ENCODE results near the gene RNF4.
A peak's percentile ranks its signal among the peaks of the same experiment; 100 is the strongest.
"Not testable (repeated sequence)": the region's sequence is repeated elsewhere in the genome, so short reads cannot be mapped to it uniquely, and the experiment has no call there.

RNF4 gene

DNA sequence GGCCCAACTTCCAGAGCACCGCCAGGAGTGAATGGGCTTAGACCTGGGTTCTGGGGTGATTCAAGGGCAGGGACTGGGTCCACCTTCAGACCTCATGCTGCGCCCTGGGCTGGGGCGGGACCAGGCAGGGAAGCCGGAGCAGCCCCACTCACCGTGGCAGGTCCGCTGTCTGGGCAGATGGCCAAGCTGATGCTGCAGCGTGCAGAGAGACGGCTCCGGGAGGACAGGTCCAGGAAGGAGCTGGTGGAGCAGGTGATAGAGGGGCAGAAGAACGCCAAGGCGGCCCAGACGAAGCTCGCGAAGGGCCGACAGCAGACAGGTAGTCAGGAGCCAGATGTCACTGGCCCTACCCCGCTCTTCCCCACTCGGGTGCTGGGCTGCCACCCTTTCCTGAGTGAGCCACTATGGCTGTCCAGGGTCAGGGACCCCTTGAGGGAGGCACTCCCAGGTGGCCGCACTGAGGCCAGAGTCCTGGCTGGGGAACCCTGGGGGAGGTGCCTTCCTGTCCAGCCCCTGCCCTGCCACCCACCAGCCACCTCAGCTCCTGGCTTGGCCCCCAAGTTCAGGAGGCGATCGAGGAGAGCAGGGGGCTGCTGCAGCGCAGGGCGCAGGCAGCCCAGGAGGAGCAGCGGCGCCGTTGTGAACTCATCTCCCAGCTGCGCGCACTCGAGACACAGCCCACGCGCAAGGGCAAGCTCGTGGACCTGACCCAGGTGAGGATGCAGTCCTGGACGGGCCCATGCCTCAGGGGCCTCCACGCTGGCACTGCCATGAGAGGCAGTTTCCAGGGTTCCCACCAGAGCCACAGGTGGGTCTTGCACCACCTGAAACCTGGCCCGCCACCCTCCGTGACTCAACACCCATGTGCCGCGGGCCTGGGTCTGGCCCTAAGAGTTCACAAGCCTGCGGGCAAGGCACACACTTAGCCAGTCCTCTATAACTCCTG, 10.1 kb upstream of the RNF4 start:
- no peak for DNase-seq

DNA sequence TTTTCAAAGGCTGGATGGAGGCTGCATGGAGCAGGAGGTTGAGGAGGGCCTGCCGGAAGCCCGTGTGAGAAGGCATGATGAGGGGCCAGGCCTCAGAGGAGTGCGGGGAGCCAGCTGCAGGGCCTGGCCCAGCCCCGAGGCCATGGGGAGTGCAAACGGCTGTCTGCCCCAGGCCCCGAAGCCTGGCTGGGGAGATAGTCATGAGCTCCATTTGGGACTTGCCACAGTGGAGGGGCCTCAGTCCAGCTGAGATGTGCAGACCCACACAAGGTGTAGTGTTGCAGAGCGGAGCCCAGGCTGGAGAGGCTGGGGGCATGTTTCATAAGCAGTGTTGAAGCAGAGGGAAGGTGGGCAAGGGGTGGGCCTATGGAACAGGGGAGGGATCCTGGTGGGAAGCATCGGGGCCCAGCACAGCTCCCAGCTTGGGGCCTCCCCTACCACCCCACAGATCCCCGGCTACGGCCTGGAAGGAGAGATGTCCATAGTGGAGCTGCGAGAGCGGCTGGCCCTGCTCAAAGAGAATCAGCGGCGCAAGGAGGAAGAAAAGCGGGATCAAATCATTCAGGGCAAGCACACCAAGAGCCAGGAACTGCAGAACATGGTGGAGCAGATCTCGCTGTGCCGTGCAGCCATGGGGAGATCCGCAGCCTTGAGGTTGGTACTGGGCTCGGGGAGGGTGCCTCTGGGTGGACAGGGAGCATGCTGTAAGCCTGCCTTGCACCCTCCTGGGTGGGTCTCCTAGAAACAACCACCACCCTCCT, 9.1 kb upstream of the RNF4 start:
- DNase-seq, result no peak

DNA sequence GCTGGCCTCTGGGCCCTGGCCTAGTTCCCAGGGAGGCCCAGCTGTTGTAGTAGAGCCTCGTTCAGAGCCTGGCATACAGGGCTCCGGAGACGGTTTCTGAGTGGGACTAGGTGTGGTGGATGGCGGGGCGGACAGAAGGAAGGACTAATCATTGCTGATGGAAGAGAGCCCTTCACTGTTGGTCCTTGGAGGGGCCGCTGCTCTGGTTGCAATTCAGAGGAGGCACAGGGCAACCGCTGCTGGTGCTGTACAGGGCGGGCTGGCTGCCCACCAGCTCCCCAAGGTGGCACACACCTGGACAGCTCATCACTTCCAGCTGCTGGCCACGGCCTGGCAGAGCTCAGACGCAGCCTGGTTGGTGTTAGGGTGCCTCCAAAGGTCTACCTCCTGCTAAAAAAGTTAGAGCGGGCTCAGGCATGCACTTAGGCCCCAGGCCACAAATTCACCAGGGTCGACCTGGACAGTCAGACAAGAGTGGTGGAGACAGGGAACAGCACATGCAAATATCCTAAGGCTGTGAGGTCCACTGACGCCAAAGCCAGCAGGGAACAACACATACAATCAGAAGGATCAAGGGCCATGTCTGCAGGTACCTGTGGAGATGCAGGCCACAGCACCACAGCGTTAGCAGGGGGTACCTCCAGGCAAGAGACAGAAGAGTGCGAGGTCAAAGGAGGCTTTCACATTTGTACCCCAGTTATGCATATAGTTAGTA, 7.5 kb upstream of the RNF4 start:
- no peak for DNase-seq

DNA sequence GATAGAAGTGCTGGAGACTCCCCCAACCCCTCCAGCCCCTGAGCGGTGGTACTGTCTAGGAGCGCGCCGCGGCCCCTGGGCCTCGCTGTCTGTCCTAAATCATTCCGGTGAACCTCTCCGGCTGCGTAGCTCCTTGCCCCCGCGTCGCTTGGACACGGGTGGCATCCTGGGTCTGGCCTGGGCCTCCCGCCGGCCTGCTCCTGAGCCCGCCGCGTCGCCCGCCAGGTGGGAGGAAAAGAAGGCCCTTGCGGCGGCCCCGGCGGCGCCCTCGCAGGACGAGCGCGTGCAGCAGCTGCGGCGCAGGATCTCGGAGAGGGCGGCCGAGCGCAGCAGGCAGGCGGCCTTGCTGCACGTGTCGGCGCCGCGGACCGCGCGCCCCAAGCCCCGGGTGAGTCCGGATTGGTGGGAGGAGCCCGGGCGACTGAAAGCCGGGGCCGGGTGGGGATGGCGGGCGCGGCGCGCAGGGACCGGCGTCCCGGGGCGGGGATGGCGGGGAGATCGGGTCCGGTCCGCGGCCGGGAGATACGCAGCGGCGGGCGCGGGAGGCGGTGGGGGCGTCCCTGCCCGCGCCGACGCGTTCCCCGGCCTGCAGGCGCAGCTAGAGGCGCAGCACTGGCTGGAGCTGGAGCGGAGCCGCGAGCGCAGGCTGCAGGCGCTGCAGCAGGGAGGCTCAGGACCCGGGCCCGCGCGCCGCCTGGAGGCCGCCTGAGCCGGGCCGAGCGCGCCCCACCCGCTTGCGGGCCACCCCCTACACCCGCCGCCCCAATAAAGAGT, 6.5 kb upstream of the RNF4 start:
- DNase-seq, result peak; percentile 74

DNA sequence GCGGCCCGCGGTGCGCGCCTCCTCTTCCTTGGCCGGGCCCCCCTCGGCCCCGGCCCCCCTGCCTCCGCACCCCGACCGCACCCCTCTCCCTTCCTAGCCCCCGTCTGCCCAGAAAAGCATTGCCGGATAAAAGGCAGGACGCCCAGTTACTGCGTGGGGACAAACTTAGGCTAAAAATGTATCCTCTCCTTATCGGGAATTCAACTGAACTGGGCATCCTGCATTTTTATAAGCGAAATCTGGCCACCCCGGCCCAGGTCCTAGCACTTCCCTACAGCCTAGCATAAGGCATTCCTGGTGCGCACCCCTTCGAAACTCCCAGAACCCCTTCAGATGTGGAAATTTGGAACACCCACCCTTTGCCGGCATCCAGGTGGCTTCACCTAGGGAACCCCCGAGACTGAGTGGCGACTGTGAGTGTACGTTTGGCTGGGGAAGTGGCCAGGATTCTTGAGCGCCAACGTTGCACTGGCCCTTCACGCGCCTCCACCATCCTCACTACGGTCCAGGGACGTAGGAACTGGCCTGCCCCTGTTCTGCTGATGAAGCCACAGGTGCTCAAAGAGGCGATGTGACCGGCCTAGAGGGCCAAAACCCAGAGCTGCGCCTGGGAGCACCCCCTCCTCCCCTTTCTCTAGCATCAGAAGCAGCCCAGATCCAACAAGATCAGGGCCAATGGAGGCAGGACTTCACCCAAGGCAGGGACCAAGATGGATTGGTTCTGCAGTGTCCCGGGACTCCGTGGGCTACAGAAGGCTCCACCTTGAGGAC, 5.7 kb upstream of the RNF4 start:
- no peak for DNase-seq

DNA sequence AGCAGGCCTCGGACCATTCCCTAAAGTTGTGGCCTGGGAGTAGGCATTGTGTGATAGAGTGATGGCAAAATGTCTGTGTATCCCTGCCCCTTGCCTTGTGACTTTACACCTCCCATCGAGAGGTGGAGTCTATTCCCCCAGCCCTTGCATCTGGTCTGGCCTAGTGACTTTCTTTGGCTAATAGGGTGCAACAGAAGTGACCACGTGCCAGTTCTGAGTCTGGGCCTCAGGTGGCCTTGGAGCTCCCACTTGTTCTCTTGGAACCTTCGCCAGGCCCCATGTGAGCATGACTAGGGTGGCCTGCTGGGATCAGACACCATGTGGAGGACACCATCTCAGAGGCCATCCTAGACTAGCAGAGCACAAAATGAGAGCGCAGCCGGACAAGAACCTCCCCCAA, 3.9 kb upstream of the RNF4 start:
- DNase-seq, result no peak

DNA sequence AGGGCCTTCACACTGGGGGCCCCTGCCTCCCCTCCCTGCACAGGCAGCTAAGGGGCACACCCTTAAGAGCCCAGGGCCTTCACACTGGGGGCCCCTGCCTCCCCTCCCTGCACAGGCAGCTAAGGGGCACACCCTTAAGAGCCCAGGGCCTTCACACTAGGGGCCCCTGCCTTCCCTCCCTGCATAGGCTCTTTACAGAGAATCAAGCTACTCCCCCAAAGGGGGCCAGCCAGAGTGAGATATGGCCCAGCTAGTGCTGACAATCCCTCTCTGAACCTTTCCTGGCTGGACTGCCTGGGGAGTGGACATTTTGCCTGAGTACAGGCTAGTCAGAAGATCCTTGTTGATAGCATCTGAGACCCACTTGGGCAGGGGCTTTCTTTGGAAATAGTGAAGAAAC, 3.4 kb upstream of the RNF4 start:
- DNase-seq, result not testable (repeated sequence)

DNA sequence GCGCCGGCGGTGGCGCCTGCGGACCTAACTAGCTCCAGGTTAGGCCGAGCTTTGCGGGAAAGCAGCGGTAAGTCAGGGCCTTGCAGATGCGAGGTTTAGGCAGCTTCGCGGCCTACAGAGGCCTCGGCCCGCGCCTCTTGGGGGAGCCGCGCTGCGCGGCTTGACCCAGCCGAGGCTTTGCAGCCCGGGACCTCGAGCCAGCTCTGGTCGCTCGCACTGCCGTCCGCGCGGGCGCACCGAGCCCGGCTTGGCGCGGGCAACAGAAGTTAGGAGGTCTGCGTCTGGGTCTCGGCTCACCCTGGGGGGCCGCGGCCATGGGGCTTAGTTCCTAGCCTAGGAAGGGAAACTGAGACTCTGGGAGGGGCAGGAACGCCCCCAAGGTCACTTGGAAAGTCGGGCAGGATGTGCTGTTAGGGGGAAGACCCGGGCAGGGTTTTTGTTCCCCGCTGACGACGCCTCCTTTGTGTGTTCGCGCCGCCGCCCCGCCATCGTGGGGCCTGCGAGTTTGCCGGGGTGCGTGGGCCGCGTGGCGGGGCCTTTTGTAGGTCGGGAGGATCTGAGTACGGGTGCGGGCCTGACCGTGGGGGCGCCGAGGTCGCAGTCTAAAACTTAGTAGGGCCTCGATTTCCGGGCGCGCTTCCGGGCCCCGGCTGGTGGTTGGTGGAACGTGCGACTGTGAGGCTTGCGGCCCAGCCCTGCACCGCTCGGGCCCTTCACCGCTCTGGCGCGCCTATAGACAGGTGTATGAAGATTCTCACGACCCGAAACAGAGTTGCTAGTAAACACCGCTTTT, 482 bp downstream of the RNF4 start:
- DNase-seq, result peak; percentile 24

DNA sequence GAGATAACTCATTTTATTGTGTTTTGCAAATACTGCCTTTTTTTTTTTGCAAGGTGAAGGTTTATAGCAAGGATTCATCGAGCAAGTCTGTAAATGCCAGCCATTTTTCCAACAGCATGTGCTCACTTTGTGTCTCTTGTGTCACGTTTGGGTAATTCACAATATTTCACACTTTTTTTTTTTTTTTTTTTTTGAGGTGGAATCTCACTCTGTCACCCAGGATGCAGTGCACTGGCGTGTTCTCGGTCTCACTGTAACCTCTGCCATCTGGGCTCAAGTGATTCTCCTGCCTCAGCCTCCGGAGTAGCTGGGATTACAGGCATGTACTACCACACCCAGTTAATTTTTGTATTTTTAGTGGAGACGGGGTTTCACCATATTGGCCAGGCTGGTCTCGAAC, 1.9 kb downstream of the RNF4 start:
- no peak for DNase-seq

DNA sequence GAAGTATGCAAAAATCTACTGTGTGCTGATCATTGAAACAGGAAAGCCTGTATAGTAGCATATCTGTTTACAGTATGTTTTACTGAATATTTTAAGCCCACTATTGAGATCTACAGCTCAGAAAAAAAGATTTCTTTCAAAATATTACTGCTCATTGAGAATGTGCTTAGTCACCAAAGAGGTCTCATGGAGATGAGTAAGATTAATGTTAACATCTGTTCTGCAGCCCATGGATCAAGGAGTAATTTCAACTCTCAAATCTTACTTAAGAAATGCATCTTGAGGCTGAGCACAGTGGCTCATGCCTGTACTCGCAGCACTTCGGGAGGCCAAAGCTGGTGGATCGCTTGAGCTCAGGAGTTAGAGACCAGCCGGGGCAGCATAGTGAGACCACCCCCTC, 3.3 kb downstream of the RNF4 start:
- DNase-seq, result peak; percentile 20

DNA sequence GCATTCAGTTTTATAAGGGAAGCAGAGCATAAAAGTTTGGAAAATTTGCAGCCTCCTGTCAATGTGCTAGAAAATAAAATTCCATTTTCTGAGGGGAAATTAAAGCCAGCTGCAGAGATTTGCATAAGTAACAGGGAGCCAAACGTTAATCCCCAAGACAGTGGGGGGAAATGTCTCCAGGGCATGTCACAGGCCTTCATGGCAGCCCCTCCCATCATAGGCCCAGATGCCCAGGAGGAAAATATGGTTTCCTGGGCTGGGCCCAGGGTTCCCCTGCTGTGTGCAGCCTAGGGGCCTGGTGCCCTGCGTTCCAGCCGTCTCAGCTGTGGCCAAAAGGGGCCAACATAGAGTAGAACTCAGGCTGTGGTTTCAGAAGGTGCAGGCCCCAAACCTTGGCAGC, 9.3 kb downstream of the RNF4 start:
- peak; percentile 77 for DNase-seq

DNA sequence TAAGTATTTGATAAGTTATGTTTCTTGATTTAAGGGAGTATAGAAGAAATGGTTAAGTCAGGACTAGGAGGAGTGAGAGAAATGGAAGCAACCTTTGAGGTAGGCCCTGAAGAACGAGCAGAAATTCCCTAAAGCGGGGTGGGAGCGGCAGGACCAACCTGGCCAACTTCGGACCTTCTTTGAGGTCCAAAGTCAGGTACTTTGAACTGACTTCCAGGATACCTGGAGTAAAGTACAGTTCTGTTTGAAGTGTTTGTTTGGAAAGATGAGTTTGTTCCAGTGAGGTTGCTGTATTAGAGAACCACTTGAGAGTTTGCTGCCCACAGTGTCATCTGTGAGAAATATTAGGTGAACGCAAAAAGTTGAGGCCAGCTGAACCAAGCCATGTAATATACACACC, 11.7 kb downstream of the RNF4 start:
- DNase-seq, result no peak

DNA sequence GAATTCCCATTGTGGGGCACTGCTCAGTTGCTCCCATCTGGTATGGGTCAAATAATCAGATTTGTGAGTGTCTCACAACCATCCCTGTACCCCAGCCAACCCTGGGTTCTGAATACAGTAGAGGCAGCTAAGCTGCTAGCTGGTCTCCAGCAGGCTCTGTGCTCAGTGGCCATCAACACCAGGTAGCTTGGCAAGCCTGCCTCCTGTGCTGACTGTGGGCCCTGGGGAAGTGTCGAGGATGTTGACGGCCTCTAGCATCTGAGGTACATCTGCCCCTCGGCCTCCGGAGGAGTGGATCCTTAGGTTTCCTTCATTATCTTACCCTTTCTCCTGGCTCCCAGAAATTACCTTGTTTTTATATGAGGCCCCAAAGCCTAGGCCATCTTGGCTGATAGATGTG, 13.3 kb downstream of the RNF4 start:
- no peak for DNase-seq

DNA sequence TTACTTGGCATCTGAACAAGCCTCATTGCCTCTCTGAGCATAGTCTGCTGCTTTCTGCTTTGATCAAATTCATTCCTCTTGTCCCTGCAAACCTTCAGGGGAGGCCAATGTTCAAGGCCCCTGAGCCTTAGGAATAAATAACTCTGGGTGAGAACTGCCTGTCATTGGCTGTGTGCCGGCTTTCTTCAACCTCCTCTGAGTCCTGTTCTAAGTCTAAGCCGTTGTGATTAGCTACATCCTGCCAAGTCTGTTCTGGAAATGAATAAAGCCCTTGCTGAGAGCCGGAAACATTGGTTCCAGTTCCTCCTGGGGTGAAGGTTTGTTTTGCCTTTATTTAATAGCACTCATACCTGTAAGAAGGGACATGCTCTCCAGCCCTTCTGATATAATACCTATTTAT, 13.8 kb downstream of the RNF4 start:
- DNase-seq, result peak; percentile 43

DNA sequence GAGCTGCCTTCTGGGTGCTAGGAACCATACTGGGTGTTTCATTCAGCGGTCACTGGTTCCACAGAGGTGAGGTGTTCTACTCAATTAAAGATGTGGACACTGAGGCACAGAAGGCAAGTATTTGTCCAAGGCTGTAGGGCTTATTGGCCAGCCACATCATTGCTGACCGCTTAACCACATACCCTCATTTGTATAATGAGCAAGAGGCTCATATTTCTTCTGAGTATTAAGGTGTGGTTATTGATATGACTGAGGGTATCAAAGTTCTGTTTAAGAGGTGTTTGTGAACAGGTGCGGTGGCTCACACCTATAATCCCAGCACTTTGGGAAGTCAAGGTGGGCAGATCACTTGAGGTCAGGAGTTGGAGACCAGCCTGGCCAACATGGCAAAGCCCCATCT, 14.3 kb downstream of the RNF4 start:
- no peak for DNase-seq

DNA sequence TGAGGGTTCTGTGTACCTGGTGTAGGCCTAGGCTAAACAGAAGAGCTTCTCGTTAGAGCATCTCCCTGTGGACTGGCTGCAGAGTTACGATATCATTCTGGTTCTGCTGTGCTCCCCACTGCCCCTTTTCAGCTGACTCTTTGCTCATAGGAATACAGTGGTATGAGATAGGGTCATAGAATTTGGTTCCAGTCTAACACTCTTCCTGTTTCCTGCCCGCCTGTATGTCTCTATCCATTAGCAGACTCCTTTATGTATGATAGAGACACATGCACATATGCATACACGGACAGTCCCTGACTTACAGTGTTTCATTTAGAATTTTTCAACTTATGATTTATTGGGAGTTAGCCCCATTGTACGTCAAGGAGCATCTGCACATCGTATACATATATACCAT, 15.3 kb downstream of the RNF4 start:
- no peak for DNase-seq

DNA sequence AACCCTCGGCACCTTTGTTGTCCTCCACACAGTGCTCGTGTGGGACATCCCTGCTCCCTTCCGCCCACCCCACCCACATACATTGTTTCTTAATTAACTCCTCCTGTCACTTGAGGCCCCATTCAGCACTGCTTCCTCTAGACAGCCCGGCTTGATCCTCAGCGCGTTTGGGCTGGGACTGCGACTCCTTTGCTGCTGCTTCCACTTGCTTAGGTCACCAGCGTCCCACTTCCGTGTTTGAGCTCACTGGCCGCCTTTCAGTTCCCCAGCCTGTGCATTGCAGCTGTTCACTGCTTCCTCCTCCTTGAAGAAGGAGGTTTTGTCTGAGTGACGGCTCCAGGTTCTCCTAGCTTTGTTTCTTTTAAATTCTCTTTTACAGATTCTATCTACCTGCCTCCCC, 16.1 kb downstream of the RNF4 start:
- peak; percentile 59 for DNase-seq

DNA sequence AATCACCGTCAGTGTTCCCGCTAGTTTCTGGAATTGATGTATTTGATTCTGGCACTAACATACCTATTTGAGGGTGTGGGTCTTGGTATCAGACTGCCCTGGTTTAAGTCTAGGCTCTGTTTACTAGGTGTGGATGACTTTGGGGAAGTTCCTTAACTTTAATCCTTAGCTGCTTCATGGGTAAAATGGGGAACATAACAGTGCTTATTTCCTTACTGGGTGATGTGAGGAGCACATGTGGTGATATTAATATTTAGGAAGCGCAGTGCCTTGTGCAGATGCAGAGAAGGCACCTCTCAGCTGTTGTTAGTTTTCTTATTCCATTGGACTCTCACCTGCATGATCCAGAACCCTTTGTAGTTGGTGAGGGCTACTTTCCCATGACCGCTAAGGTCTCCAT, 17.1 kb downstream of the RNF4 start:
- no peak for DNase-seq

DNA sequence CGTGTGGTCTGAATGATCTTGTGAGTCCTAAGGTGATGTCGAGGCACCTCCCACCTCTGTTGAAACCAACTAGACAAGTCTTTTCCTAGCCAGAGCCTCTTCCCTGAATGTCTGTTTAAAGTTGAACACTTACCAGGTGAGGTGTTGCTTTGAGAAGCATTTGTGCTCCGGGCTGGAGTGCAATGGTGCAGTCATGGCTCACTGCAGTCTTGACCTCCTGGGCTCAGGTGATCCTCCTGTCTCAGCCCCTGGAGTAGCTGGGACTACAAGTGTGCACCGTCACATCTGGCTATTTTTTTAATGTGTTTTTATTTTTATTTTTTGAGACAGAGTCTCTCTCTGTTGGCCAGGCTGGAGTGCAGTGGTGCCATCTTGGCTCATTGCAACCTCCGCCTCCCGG, 18.1 kb downstream of the RNF4 start:
- DNase-seq, result no peak

DNA sequence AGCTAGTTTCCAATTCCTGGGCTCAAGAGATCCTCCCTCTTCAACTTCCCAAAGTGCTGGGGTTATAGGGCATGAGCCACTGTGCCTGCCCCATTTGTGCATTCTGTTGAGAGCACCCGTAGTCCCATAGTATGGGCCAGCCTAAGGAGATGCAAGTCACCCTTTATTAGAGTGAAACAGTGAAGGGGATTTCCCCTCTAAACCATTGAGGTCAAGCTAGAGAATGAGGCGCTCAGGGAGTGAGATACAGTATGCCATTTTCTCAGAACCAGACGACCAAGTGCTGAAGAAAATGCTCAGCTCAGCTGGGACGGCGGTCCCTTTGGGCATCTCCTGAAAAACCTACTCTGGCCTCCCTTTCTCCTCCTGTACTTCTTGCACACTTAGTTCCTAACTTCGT, 18.7 kb downstream of the RNF4 start:
- no peak for DNase-seq

All from fibroblast of skin of scalp (primary cell).